Loucy (cell line): ENCODE data around the gene IGF2.

Experiments
- EZH2phosphoT487 ChIP-seq: fragments of 200-600 bp; IDR thresholded peaks from 2 replicates; pipeline ENCODE4 v1.6.1; 2018; ENCODE audit warnings: antibody characterized with exemption, mild to moderate bottlenecking, moderate library complexity, borderline replicate concordance
- TF ChIP-seq, protein P1 (sequence below): fragments of 200-600 bp; sonication (generic); conservative IDR thresholded peaks from 2 replicates; pipeline ENCODE4 v1.5.1; 2014; ENCODE audit warnings: mild to moderate bottlenecking, antibody characterized with exemption, low read length

DNA sequence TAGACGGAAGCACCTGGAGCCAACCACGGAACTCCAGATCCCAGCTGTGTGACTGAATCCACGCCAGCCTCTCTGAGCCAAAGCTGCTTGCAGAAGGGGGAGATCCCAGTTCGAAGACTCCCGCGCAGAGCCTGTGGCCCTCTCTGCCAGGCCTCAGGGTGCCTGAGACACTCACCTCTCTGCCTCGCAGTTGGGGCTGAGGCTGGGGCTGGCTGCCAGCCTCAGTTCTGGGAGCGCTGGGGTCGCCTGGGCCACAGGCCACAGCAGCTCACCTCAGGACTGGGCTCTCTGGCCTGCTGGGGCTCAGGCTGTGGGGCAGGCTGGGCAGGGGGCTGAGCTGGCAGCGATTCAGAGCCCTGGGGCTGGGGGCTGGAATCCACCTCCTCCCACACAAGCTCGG is 8.2 kb upstream of the IGF2 start:
- TF ChIP-seq, protein P1, sequence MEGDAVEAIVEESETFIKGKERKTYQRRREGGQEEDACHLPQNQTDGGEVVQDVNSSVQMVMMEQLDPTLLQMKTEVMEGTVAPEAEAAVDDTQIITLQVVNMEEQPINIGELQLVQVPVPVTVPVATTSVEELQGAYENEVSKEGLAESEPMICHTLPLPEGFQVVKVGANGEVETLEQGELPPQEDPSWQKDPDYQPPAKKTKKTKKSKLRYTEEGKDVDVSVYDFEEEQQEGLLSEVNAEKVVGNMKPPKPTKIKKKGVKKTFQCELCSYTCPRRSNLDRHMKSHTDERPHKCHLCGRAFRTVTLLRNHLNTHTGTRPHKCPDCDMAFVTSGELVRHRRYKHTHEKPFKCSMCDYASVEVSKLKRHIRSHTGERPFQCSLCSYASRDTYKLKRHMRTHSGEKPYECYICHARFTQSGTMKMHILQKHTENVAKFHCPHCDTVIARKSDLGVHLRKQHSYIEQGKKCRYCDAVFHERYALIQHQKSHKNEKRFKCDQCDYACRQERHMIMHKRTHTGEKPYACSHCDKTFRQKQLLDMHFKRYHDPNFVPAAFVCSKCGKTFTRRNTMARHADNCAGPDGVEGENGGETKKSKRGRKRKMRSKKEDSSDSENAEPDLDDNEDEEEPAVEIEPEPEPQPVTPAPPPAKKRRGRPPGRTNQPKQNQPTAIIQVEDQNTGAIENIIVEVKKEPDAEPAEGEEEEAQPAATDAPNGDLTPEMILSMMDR: no peak
- no peak for TF ChIP-seq EZH2phosphoT487
